Tibial nerve (tissue), 4 donors: Measurements from ENCODE around the gene SLC35E1. TPM values are rescaled to one million over a fixed set of nuclear protein-coding genes. Genes with fewer than 3 reads are reported as not detected.

ENCODE experiments used
- DNase-seq, 2 donors: peaks; one replicate each; pipeline ENCODE4 v3.0.0-alpha.2; 2019; ENCODE audit warnings: low spot score in 2 of 2
- H3K27ac ChIP-seq, 4 donors: fragments of 200-600 bp; sonication (generic) in 3 of 4; one replicate each; pipeline ENCODE4 v1.5.1; 2017 to 2019; ENCODE audit warnings: mild to moderate bottlenecking in 1 of 4
- H3K27me3 ChIP-seq, 2 donors: fragments of 200-600 bp; sonication (generic) in 1 of 2; one replicate each; pipeline versions ENCODE4 v1.5.1 to v1.6.0; 2017 to 2019
- H3K36me3 ChIP-seq, 3 donors: fragments of 200-600 bp; sonication (generic); one replicate each; pipeline ENCODE4 v1.5.1; 2018 to 2019
- H3K4me1 ChIP-seq, 4 donors: fragments of 200-600 bp; sonication (generic) in 3 of 4; one replicate each; pipeline ENCODE4 v1.5.1; 2017 to 2019
- H3K4me3 ChIP-seq, 4 donors: fragments of 200-600 bp; sonication (generic) in 3 of 4; one replicate each; pipeline ENCODE4 v1.5.1; 2017 to 2019; ENCODE audit warnings: mild to moderate bottlenecking in 1 of 4, moderate library complexity in 1 of 4
- H3K9me3 ChIP-seq, 4 donors: fragments of 200-600 bp; sonication (generic) in 3 of 4; one replicate each; pipeline ENCODE4 v1.5.1; 2017 to 2019
- EP300 ChIP-seq, 2 donors: sonication (generic); formaldehyde crosslinking; IDR thresholded peaks; one replicate each; pipeline ENCODE4 v1.6.1; 2017; ENCODE audit warnings: antibody characterized with exemption in 2 of 2, mild to moderate bottlenecking in 1 of 2
- POLR2A ChIP-seq, 2 donors: fragments of 450-650 bp; IDR thresholded peaks; one replicate each; pipeline ENCODE4 v1.6.1; 2017; ENCODE audit warnings: antibody characterized with exemption in 2 of 2, mild to moderate bottlenecking in 2 of 2, moderate library complexity in 2 of 2
- WGBS, 2 donors: methylation state at CpG; one replicate each; pipeline ENCODE4 v1.1.5; 2018; 5-methylcytosine and 5-hydroxymethylcytosine counted together
- total RNA-seq, 4 donors: library from RNA; depleted of rRNA; stranded (reverse); fragments of >200 nt; gene quantifications; one replicate each; pipeline ENCODE4 v1.1.0, GENCODE V29; 2016
- TF ChIP-seq, protein P1 (sequence below), 5 experiments: fragments of 200-600 bp in 3 of 5; fragments of 450-650 bp in 2 of 5; sonication (generic) in 3 of 5; IDR thresholded peaks; one replicate each; pipeline ENCODE4 v1.5.1; 2016 to 2019; ENCODE audit warnings: antibody characterized with exemption in 5 of 5, mild to moderate bottlenecking in 3 of 5, moderate library complexity in 2 of 5

The SLC35E1 gene
- total RNA-seq, 4 donors from 2014 or later = 24.9 to 29.5 (median 28.0) TPM

DNA sequence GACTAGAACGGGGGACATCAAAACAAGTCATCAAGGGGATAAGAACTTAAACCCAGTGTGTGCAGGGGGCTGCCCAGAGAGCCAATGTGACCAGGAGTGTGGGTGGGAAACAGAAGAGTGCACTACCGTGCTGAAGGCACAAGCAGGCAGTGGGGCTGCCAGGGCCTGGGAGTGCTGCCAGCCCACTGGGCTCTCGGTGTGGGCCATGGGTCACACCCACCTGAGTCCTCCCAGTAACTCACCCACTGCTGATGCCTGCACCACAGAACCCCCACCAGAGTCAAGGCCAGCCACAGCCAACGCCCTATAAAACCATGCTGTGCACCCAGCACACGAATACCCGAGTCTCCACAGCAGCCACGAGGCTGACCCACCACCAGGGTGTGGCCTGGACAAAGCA lies 47.2 kb upstream of the SLC35E1 start:
- DNase-seq = no peak
- peaks cover 0 to 7% (median 0%) of the 10 kb centered on the region in 3 donors for H3K36me3 ChIP-seq
- no peaks in the 10 kb centered on the region for H3K27me3 ChIP-seq
- TF ChIP-seq EP300 (IDR thresholded peaks at IDR 0.05) = no peak
- TF ChIP-seq POLR2A (IDR thresholded peaks at IDR 0.05) = no peak
- TF ChIP-seq, protein P1, sequence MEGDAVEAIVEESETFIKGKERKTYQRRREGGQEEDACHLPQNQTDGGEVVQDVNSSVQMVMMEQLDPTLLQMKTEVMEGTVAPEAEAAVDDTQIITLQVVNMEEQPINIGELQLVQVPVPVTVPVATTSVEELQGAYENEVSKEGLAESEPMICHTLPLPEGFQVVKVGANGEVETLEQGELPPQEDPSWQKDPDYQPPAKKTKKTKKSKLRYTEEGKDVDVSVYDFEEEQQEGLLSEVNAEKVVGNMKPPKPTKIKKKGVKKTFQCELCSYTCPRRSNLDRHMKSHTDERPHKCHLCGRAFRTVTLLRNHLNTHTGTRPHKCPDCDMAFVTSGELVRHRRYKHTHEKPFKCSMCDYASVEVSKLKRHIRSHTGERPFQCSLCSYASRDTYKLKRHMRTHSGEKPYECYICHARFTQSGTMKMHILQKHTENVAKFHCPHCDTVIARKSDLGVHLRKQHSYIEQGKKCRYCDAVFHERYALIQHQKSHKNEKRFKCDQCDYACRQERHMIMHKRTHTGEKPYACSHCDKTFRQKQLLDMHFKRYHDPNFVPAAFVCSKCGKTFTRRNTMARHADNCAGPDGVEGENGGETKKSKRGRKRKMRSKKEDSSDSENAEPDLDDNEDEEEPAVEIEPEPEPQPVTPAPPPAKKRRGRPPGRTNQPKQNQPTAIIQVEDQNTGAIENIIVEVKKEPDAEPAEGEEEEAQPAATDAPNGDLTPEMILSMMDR (IDR thresholded peaks at IDR 0.05) = no peak
- no peak overlapping the region for H3K27ac ChIP-seq
- H3K9me3 ChIP-seq = no peaks in the 10 kb centered on the region
- H3K4me1 ChIP-seq = peaks cover 0 to 85% (median 11%) of the 10 kb centered on the region in 4 donors
- H3K4me3 ChIP-seq = no peak overlapping the region
- 51 to 53% methylated on average over 6 to 7 of the region's 7 CpGs for WGBS, 2 donors

DNA sequence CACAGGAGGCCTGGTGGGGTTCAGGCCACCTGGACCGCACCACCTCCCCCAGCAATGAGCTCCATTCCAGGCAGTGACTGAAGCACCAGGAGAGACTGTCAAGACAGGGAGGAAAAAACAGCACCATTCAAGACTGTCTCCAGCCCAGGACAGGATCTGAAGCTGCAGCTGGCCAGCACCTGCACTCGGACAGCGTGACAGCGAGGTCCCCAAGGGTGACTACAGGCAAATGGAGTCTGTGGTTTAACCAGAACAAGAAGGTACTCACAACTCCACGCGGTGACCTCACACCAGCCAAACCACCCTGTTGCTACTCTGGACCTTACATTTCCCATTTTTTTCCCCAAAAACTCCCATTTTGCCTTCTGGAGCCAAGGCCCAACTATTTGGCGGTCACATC lies 46.0 kb upstream of the SLC35E1 start:
- Histone ChIP-seq H3K36me3 (no peaks in the 10 kb centered on the region), H3K9me3 (no peaks in the 10 kb centered on the region), H3K4me3 (no peak overlapping the region), H3K4me1 (peaks cover 0 to 93% (median 12%) of the 10 kb centered on the region in 4 donors), H3K27me3 (no peaks in the 10 kb centered on the region), H3K27ac (no peak overlapping the region)
- WGBS, 2 donors = 90% methylated on average over 7 of the region's 7 CpGs
- TF ChIP-seq EP300 (IDR thresholded peaks at IDR 0.05) (no peak), POLR2A (IDR thresholded peaks at IDR 0.05) (no peak)
- TF ChIP-seq, protein P1 (IDR thresholded peaks at IDR 0.05) = no peak
- DNase-seq = no peak

DNA sequence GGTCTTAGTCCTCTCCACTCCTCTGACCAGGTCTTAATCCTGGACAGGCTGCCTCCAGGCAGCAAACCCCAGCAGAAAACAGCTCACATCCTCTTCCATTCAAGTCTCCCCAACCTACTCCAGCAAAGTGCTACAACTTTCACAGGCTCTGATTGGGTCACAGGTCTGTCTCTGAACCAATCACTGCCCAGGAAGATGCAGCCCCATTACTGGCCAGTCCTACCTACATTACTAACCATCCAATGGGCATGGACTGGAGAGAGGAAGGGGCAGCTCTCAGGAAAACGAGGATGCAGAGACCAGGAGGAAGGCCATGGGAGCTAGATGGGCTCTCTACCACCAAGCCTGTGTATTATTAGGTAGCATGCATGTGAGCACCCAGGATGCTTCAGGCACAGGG lies 43.6 kb upstream of the SLC35E1 start:
- Histone ChIP-seq H3K4me1 (peaks cover 0 to 94% (median 22%) of the 10 kb centered on the region in 4 donors), H3K36me3 (no peaks in the 10 kb centered on the region), H3K9me3 (no peaks in the 10 kb centered on the region), H3K27me3 (no peaks in the 10 kb centered on the region), H3K27ac (no peak overlapping the region), H3K4me3 (no peak overlapping the region)
- DNase-seq = no peak
- TF ChIP-seq POLR2A (IDR thresholded peaks at IDR 0.05) (no peak), EP300 (IDR thresholded peaks at IDR 0.05) (no peak)
- TF ChIP-seq, protein P1 (IDR thresholded peaks at IDR 0.05) = no peak
- WGBS, 2 donors = 31 to 36% methylated on average over 1 of the region's 1 CpG

DNA sequence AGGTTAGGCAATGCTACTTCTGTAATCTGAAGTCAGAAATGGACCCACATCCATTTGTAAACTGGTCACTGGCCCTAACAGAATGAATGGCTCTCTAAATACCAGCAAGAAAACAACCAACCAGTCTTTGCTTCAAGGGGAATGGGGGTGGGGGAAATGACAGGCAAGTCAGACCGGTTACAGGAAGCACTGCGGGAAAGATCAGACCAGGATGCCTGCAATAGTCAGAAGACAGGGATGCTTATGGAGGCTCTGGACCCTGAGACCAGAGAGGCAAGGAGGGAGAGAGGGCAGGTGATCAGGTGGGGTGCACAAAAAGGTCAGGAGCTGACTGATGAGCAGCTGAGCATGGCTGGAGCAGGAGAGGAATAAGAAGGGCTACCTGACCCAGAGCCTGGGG lies 42.7 kb upstream of the SLC35E1 start:
- H3K36me3 ChIP-seq = no peaks in the 10 kb centered on the region
- WGBS, 2 donors = 28 to 29% methylated on average over 2 of the region's 2 CpGs
- H3K4me3 ChIP-seq = no peak overlapping the region
- TF ChIP-seq, protein P1 (IDR thresholded peaks at IDR 0.05) = no peak
- no peak for TF ChIP-seq EP300 (IDR thresholded peaks at IDR 0.05)
- TF ChIP-seq POLR2A (IDR thresholded peaks at IDR 0.05) = no peak
- H3K9me3 ChIP-seq = no peaks in the 10 kb centered on the region
- H3K27me3 ChIP-seq = no peaks in the 10 kb centered on the region
- H3K4me1 ChIP-seq = peaks cover 0 to 92% (median 23%) of the 10 kb centered on the region in 4 donors
- no peak overlapping the region for H3K27ac ChIP-seq
- no peak for DNase-seq

DNA sequence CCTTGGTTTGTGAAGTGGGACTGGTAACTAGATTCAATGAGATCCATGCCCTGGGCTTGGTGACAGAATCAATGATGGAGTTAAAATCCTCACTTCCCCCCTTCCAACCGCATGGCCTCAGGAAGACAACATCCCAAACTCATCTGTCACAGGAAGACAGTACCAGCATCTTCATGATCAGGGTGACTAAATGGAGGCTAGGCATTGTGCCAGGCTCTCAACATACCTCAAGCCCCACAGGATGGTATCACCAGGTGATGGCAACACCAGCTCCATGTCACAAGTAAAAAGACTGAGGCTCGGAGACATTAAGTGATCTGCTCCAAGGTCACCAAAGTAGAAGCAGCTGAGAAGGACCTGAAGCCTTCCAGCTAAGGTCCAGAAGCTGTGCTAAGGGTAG lies 41.6 kb upstream of the SLC35E1 start:
- peaks cover 0 to 90% (median 22%) of the 10 kb centered on the region in 4 donors for H3K4me1 ChIP-seq
- no peaks in the 10 kb centered on the region for H3K27me3 ChIP-seq
- TF ChIP-seq EP300 (IDR thresholded peaks at IDR 0.05) (no peak), POLR2A (IDR thresholded peaks at IDR 0.05) (no peak)
- TF ChIP-seq, protein P1 (IDR thresholded peaks at IDR 0.05) = no peak
- no peak overlapping the region for H3K4me3 ChIP-seq
- H3K9me3 ChIP-seq = no peaks in the 10 kb centered on the region
- no peak for DNase-seq
- WGBS, 2 donors = 84 to 95% methylated on average over 2 of the region's 2 CpGs
- H3K36me3 ChIP-seq = no peaks in the 10 kb centered on the region
- no peak overlapping the region for H3K27ac ChIP-seq
